ENCODE results near the gene ABHD5. TPM values are rescaled to one million over a fixed set of nuclear protein-coding genes. Genes with fewer than 3 reads are reported as not detected.
"Not testable (repeated sequence)": the region's sequence is repeated elsewhere in the genome, so short reads cannot be mapped to it uniquely, and the experiment has no call there.

The ABHD5 gene
- 8.7 and 10.4 TPM in 2 replicates for polyA plus RNA-seq (2014; cell fraction: cytosol; rRNA removed)
- polyA plus RNA-seq (2014; cell fraction: nucleus; rRNA removed): 2.7 and 2.9 TPM in 2 replicates

- DNase-seq (ENCODE audit: low spot score): peak; percentile 90
Observed at GRCh38 chr3:43690400-43691119, at the start of gene ABHD5. Gene ABHD5 (plus strand): TSS chr3:43690938. CDS start chr3:43690993, 55 bp downstream.

- no peak for DNase-seq (ENCODE audit: low spot score)
Observed at GRCh38 chr3:43641306-43642114, 49.2 kb upstream of the ABHD5 start.

- DNase-seq (ENCODE audit: low spot score): no peak
Observed at GRCh38 chr3:43644443-43644842, 46.3 kb upstream of the ABHD5 start.

GRCh38 chr3:43647331-43648166 lies 43.2 kb upstream of the ABHD5 start:
- DNase-seq (ENCODE audit: low spot score): no peak

- DNase-seq (ENCODE audit: low spot score): no peak
Observed at GRCh38 chr3:43648957-43649356, 41.8 kb upstream of the ABHD5 start.

- no peak for DNase-seq (ENCODE audit: low spot score)
Observed at GRCh38 chr3:43649365-43649968, 41.3 kb upstream of the ABHD5 start.

DNA sequence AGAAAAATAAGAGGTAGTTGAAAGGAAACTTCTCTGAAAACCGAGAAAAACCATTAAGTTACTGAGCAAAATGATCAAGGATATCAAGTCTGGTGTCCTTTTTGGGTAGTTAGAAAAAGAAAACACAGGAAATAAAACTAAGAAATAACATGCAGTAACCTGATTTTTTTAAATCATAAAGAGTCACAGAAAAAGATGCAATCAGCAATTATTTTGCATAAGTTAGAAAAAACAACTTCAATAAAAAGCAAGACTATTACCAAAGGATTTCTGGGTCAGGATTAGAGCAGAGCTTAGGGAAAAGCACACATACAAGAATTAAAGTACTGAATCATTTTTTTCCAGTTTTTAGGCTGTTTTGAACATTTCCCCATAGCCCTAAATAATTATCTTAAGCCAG lies 40.4 kb upstream of the ABHD5 start:
- DNase-seq (ENCODE audit: low spot score): no peak

GRCh38 chr3:43656390-43656789 lies 34.3 kb upstream of the ABHD5 start:
- DNase-seq (ENCODE audit: low spot score): not testable (repeated sequence)

DNA sequence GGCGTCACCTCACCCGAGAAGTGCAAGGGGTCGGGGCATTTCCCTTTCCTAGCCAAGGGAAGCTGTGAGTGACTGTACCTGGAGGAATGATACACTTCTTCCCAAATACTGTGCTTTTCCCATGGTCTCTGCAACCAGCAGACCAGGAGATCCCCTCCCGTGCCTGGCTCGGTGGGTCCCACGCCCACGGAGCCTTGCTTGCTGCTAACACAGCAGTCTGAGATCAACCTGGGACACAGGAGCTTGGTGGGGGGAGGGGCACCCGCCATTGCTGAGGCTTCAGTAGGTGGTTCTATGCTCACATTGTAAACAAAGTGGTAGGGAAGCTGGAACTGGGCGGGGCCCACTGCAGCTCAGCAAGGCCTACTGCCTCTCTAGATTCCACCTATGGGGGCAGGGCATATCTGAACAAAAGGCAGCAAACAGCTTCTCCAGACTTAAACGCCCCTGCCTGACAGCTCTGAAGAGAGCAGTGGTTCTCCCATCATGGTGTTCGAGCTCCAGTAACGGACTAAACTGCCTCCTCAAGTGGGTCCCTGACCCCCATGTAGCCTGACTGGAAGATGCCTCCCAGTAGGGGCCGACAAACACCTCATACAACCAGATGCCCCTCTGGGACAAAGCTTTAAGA lies 31.4 kb upstream of the ABHD5 start:
- no peak for DNase-seq (ENCODE audit: low spot score)

- not testable (repeated sequence) for DNase-seq (ENCODE audit: low spot score)
Observed at GRCh38 chr3:43661376-43661775, 29.4 kb upstream of the ABHD5 start.

- DNase-seq (ENCODE audit: low spot score): not testable (repeated sequence)
Observed at GRCh38 chr3:43665011-43665410, 25.7 kb upstream of the ABHD5 start.

- DNase-seq (ENCODE audit: low spot score): no peak
Observed at GRCh38 chr3:43670635-43671522, 19.9 kb upstream of the ABHD5 start.

DNA sequence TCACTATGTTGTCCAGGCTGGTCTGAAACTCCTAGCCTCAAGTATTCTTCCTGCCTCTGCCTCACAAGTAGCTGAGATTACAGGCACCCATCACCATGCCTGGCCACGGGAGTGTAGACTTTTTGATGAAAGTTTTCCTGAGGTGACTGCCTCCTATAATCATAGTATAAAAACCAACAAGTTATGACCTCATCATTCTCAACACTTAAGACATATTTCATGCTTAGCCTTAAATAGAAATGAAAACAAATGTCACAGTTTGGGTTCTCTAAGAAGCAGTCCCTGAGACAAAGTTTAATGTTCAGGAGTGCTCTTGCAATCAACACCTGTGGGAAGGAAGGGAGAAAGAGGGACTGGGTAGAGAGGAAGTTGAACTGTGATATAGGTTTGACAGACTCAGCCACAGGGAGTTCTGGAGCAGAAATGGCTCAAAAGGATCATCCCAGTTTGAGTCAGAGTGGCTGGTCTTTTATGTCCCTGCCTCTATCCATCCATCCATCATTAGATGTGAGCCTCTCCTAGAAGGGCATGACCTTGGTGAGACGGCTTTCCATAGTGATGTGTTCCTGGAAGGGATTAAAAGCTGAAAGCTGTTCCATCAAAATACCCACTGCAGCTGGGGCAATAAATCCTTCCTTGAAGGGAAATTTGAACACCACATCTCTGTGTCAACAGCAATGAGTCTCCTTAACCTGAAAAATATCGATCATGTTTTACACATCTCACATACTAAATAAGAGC lies 16.2 kb upstream of the ABHD5 start:
- DNase-seq (ENCODE audit: low spot score): no peak

GRCh38 chr3:43675593-43675992 lies 15.1 kb upstream of the ABHD5 start:
- no peak for DNase-seq (ENCODE audit: low spot score)

DNA sequence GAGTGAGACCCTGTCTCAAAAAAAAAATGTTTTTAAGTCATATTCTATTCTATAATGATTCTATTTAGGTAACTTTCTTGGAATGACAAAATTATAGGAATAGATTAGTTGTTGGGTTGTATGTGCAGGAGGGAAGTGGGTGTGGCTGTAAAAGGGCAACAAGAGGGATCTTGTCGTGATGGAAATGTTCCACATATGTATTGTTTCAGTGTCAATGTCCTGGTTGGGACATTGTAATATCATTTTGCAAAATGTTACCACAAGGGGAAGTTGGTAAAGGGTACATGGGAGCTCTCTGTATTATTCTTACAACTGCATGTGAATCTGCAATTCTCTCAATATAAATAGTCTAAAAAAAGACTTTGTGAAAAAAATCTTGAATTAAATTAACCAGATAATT lies 14.3 kb upstream of the ABHD5 start:
- no peak for DNase-seq (ENCODE audit: low spot score)

GRCh38 chr3:43678375-43678774 lies 12.4 kb upstream of the ABHD5 start:
- not testable (repeated sequence) for DNase-seq (ENCODE audit: low spot score)

GRCh38 chr3:43678887-43679449 lies 11.8 kb upstream of the ABHD5 start:
- DNase-seq (ENCODE audit: low spot score): not testable (repeated sequence)

DNA sequence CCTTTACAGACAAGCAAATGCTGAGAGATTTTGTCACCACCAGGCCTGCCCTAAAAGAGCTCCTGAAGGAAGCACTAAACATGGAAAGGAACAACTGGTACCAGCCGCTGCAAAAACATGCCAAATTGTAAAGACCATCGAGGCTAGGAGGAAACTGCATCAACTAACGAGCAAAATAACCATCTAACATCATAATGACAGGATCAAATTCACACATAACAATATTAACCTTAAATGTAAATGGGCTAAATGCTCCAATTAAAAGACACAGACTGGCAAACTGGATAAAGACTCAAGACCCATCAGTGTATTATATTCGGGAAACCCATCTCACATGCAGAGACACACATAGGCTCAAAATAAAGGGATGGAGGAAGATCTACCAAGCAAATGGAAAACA lies 9.9 kb upstream of the ABHD5 start:
- DNase-seq (ENCODE audit: low spot score): not testable (repeated sequence)

- DNase-seq (ENCODE audit: low spot score): no peak
Observed at GRCh38 chr3:43684944-43685343, 5.8 kb upstream of the ABHD5 start.
